ENCODE data around the gene AKR1D1.
"Not testable (repeated sequence)": the region's sequence is repeated elsewhere in the genome, so short reads cannot be mapped to it uniquely, and the experiment has no call there.

Gene AKR1D1

DNA sequence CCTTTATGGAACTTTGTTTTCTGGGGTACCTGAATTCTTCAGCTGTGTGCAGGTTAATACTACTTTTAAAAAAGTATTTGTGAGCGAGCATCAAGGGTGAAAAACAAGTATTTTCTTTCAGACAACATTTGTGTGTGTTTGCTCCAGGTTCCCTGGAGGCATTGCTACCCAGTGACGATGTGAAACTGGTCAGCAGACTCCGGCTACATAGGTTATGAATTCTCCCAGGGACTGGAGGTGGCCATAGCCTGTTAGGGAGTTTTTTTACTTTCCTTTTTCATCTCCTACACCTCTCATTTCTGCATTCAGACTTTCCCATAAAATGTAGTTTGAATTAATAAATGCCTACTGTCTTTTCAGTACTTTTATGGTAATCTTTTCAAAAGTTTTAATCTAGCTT is 7.6 kb downstream of the AKR1D1 start:
- TF ChIP-seq, protein P1, sequence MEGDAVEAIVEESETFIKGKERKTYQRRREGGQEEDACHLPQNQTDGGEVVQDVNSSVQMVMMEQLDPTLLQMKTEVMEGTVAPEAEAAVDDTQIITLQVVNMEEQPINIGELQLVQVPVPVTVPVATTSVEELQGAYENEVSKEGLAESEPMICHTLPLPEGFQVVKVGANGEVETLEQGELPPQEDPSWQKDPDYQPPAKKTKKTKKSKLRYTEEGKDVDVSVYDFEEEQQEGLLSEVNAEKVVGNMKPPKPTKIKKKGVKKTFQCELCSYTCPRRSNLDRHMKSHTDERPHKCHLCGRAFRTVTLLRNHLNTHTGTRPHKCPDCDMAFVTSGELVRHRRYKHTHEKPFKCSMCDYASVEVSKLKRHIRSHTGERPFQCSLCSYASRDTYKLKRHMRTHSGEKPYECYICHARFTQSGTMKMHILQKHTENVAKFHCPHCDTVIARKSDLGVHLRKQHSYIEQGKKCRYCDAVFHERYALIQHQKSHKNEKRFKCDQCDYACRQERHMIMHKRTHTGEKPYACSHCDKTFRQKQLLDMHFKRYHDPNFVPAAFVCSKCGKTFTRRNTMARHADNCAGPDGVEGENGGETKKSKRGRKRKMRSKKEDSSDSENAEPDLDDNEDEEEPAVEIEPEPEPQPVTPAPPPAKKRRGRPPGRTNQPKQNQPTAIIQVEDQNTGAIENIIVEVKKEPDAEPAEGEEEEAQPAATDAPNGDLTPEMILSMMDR (IDR thresholded peaks at IDR 0.05; ENCODE audit: low read depth, low read length) = no peak
- DNase-seq (ENCODE audit: extremely low read depth, low read depth) = no peak

DNA sequence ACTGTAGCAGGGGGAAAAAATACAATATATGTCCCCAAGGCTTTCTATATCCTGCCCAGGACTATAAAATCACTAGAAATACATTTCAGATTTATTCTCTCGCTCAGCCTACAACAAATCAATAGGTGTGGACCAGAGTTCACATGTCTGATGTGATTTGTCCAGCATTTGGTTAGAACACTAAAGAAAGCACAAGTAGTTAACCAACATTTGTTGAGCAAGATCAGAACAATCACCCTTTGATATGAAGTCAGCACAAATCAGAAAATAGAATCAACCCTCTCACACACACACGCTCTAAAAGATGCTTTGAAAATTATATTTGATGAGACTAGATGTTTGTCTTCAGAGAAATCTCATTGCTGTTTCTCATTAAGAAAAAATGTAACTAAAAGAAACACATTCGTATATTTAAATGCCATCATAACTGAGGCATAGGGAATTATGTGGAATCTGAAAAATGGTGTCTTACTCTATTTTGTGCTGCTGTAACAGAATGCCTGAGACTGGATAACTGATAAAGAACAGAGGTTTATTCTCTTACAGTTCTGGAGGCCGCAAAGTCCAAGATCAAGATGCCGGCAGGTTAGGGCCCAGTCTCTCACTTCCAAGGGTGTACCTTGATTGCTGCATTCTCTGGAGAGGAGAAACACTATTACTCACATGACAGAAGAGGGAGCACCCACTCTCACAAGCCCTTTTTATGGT is 10.5 kb downstream of the AKR1D1 start:
- no peak for DNase-seq (ENCODE audit: extremely low read depth, low read depth)
- TF ChIP-seq, protein P1 (IDR thresholded peaks at IDR 0.05; ENCODE audit: low read depth, low read length) = no peak

DNA sequence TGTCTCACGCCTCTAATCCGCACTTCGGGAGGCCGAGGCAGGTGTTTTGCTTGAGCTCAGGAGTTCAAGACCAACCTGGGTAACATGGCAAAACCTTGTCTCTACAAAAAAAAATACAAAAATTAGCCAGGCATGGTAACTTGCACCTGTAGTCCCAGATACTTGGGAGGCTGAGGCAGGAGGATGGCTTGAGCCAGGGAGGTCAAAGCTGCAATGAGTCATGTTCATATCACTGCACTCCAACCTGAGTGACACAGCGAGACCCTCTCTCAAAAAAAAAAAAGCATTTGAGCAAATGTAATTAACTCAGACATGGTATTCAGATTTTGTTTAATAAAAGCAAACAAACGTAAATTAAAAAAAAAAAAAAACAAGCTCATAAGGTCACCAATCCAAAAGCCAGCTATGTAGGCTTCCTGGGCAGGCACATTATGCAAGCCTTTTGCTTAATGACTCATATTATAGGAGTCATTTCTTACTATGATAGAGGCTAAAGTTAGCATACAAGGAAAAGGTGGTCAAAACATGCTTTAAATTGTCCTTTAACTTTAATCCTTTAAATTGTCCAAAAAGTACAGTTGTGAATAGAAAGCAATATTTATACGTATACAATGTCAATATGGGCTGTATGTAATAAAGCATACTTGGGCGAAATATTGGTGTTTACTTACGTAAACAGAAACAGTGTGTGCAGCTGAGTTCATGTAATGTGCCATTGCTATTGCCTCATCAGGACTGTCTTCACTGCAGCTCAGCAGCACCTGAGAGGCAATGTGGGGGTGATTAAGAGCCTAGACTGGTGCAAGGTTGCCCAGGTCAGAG is 13.0 kb downstream of the AKR1D1 start:
- TF ChIP-seq, protein P1 (IDR thresholded peaks at IDR 0.05; ENCODE audit: low read depth, low read length) = no peak
- no peak for DNase-seq (ENCODE audit: extremely low read depth, low read depth)

DNA sequence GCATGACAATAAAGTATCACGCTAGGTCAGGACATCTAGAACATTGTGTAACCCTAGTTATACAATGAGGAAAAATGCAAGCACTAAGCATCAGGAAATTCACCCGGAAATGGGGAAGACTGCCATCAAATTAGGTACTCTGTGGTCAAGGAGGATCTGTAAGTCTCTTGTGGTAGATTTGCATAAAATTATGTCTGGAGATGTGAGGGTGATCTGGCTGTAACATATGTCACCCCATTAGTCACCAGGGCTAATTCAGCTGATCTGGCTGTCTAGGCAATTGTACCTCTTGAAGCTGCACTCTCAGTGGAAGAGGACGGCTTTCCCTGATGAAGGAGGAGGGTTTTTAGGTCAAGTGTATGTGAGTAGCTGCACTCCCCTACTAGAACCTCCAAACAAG is 14.8 kb downstream of the AKR1D1 start:
- DNase-seq (ENCODE audit: extremely low read depth, low read depth) = no peak
- TF ChIP-seq, protein P1 (IDR thresholded peaks at IDR 0.05; ENCODE audit: low read depth, low read length) = no peak

DNA sequence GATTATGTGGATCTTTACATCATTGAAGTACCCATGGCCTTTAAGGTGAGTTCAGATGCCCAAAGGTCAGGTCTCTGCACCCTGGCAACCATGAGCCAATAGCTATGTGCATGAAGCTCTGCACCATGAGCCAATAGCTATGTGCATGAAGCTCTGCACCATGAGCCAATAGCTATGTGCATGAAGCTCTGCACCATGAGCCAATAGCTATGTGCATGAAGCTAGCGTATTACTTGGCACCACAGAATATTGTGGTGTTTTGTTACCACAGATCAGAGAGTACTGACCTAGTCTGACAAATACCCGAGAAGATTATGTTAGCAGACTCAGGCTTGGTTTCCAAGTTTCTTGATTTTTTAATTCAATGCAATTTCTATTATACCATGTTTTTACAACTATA is 15.6 kb downstream of the AKR1D1 start:
- not testable (repeated sequence) for DNase-seq (ENCODE audit: extremely low read depth, low read depth)

DNA sequence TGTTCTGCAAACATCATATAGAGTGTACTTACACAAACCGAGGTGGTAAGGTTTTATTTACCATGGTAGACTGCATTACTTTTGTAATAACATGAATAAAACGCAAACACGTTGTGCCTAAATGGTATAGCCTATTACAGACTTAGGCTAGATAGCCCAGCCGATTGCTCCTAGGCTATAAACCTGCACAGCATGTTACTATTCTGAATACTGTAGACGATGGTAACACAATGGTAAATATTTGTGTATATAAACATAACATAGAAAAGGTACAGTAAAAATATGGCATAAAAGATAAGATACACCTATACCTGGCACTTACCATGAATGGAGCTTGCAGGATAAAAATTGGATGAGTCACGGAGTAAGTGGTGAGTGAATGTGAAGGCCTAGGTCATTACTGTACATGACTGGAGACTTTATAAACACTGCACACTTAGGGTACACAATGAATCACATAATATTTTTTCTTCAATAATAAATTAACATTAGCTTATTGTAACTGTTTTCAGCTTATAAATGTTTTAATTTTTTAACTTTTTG is 16.3 kb downstream of the AKR1D1 start:
- TF ChIP-seq, protein P1 (IDR thresholded peaks at IDR 0.05; ENCODE audit: low read depth, low read length) = no peak
- DNase-seq (ENCODE audit: extremely low read depth, low read depth) = no peak

DNA sequence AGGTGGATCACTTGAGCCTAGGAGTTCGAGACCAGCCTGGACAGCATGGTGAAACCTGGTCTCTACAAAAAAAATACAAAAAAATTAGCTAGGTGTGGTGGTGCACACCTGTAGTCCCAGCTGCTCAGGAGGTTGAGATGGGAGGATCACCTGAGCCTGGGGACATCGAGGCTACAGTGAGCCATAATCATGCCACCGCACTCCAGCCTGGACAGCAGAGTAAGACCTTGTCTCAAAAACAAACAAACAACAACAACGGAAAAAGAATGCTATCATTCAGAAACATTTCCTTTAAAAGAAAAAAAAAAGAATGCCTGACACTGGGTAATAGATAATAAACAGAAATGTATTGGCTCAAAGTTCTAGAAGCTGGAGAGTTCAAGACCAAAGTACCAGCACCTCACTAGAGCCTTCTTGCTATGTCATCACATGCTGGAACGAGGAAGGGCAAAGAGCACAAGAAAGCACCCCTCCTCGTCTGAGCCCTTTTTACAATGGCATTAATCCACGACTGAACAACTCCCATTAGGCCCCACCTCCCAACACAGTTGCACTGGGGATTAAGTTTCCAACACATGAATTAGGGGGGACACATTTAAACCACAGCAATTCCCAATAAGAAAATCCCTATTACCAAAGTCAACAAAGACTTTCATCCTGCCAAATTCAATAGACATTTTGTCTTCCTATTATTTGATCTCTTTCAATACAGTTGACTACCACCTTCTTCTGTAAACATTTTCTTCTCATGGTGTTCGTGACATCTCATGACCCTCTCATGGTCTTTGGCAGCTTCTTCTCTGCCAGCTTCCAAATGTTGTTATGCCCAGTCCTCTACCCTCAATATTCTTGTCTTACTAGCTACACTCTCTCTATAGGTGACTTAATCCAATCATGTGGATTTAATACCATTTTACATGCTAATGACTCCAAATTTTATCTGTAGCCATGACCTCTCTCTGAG is 20.0 kb downstream of the AKR1D1 start:
- DNase-seq (ENCODE audit: extremely low read depth, low read depth) = no peak
- TF ChIP-seq, protein P1 (IDR thresholded peaks at IDR 0.05; ENCODE audit: low read depth, low read length) = no peak

Measured in AG09319 (cell line).